Peyer's patch (tissue), 4 donors: ENCODE results near the gene MDC1.

Experiments used
- CTCF ChIP-seq, 6 experiments: fragments of 450-650 bp in 4 of 6; fragments of 200-600 bp in 2 of 6; sonication (generic) in 1 of 6; IDR thresholded peaks; one replicate each; pipeline ENCODE4 v1.5.1; 2017 to 2019; ENCODE audit warnings: antibody characterized with exemption in 6 of 6, mild to moderate bottlenecking in 3 of 6, moderate library complexity in 1 of 6
- POLR2A ChIP-seq, 2 donors: fragments of 450-650 bp; IDR thresholded peaks; one replicate each; pipeline ENCODE4 v1.5.1; 2017; ENCODE audit warnings: antibody characterized with exemption in 2 of 2, mild to moderate bottlenecking in 2 of 2, moderate library complexity in 2 of 2

GRCh38 chr6:30732237-30732943 is 15.3 kb upstream of the MDC1 start:
- no peak for TF ChIP-seq POLR2A (IDR thresholded peaks at IDR 0.05)
- no peak for TF ChIP-seq CTCF (IDR thresholded peaks at IDR 0.05)
